Stimulated activated CD4-positive, alpha-beta T cell treated with anti-CD3 and anti-CD28 coated beads, Interleukin-2, amount 100 ng/mL, for 24 hours (primary cell): ENCODE data around the gene IDS.
"Not testable (repeated sequence)": the region's sequence is repeated elsewhere in the genome, so short reads cannot be mapped to it uniquely, and the experiment has no call there.

ENCODE experiments used
- DNase-seq, 2 donors: peaks; one replicate each; pipeline ENCODE4 v3.0.0-alpha.2; 2020

The IDS gene, protein sequence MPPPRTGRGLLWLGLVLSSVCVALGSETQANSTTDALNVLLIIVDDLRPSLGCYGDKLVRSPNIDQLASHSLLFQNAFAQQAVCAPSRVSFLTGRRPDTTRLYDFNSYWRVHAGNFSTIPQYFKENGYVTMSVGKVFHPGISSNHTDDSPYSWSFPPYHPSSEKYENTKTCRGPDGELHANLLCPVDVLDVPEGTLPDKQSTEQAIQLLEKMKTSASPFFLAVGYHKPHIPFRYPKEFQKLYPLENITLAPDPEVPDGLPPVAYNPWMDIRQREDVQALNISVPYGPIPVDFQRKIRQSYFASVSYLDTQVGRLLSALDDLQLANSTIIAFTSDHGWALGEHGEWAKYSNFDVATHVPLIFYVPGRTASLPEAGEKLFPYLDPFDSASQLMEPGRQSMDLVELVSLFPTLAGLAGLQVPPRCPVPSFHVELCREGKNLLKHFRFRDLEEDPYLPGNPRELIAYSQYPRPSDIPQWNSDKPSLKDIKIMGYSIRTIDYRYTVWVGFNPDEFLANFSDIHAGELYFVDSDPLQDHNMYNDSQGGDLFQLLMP

DNA sequence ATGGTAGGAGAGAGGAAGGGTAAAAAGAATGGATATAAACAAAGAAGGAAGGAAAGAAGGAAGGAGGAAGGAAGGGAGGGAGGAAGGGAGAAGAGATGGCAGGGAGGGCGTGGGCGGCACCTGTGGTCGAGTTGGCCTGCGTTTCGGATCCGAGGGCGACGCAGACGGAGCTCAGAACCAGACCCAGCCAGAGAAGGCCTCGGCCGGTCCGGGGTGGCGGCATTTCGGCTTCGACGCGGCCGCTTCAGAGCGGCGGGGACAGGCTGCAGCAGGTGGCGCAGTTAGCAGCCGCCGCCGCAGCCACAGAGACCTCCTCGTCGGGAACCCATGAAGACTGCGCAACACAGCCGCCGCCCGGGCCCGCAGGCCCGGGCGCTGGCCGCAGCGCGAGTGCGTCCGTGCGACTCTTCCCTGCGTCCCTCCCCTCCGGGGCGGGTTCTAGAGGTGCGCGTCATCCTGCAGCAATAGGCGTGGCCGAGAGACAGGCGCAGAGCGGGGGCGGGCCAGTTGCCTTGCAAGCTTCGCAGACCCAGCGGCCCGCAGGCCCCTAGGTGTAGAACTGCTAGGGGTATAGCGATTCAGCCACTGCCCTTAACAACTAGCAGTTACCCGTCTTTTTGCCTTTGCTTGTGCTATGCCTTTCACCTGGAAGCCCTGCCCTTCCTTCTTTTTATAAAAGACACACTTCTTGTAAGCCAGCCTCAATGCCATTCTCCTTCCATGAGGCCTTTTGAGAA lies at the start of gene IDS:
IDS (minus strand) TSS at position 392 of the 737 bp plus-strand sequence; CDS start at position 223, 169 bp downstream.
- peak; percentile 81 to 85 for DNase-seq

- DNase-seq = not testable (repeated sequence)
Observed at GRCh38 chrX:149551939-149552248, 46.8 kb upstream of the IDS start.

GRCh38 chrX:149551245-149551938 lies 46.3 kb upstream of the IDS start:
- not testable (repeated sequence) for DNase-seq

- DNase-seq = not testable (repeated sequence)
Observed at GRCh38 chrX:149550454-149550853, 45.3 kb upstream of the IDS start.

DNA sequence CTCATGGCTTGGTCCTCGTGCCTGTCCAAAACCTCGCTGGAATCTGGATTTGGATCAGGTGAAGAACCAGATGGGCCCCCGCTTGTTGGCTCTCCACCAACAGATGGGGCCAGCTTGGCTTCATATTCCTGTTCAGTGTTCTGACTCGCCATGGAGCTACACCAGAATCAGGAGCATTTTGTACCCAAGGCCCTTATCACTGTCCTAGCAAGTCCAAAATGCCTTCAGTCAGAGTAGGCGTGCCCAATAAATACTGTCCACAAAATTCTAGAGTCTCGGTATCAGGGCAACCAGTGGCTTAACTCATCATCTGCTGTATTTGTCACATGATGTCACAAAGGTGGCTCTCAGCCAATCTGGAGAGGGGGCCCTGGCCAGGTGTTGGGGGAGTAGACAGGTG lies 44.6 kb upstream of the IDS start, which contains the start of gene HSFX3:
HSFX3 (minus strand) TSS at position 224 of the 400 bp plus-strand sequence; CDS start at position 152, 72 bp downstream.
- not testable (repeated sequence) for DNase-seq

DNA sequence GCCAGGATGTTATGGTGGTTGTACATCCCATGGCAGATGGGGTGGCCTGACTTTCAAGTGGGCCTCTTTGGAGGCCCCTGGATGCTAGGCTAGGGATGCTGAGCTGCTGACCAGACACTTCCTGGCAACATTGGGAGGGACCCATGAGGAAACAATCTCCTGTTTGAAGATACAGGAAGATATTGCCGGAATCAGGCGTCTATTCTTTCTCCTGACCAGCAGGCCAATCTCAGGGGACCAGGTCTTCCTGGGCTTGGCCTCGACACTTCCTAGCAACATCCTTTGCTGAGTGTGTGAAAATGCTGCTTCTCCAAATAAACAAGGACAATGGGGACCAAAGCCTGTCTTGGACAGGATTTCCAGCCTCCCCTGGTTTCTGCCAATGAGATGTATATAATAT lies 42.7 kb upstream of the IDS start:
- not testable (repeated sequence) for DNase-seq

- DNase-seq = not testable (repeated sequence)
Observed at GRCh38 chrX:149546962-149547361, 41.9 kb upstream of the IDS start.

GRCh38 chrX:149545545-149546543 lies 40.7 kb upstream of the IDS start:
- not testable (repeated sequence) for DNase-seq

GRCh38 chrX:149541521-149542047 lies 36.5 kb upstream of the IDS start:
- no peak for DNase-seq

DNA sequence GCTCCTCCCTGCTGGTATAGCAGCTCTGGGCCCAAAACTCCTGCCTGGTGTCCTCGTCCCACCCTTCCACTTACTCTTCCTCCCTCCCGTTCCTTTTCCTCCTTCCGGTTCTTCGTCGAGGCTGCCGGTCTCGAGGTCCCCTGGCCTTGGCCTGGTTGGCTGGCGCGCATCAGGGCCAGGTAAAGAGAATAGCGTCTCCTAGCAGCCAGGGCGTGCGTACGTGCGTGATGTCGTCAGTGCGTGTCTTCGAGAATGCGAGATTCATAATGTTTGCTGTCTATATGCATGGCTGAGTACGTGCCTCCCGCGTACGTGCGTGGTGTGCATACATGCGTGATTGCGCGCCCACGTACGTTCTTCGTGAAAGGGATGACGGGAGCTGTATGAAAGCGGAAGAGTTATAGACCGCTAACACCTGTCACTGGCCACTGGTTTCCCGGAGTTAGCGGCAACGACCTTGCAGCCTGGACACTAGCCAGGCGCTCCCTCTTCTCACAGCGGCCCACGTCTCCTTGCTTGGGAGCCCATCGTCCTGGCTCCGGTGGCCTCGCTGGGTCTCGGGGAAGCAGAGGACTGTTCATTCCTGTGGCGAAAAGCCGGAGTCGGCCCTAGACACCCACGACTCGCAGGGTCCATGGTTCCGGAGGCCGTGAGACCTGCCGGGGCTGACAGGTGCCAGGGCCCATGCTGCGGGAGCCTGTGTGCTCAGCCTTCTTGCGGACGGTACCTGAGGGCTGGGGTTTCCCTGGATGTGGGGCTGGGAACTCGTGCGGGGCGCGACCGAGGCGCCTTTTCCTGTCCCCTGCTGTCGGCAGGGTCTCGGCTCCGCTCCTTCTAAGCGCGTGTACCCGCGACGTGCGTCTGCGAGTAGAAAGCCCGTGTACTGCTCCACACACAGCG lies 35.8 kb upstream of the IDS start, which contains the start of gene EOLA1:
EOLA1 (plus strand) TSS at position 392 of the 900 bp plus-strand sequence. CDS start 4,619 bp downstream, outside the sequence.
- DNase-seq = peak; percentile 86

DNA sequence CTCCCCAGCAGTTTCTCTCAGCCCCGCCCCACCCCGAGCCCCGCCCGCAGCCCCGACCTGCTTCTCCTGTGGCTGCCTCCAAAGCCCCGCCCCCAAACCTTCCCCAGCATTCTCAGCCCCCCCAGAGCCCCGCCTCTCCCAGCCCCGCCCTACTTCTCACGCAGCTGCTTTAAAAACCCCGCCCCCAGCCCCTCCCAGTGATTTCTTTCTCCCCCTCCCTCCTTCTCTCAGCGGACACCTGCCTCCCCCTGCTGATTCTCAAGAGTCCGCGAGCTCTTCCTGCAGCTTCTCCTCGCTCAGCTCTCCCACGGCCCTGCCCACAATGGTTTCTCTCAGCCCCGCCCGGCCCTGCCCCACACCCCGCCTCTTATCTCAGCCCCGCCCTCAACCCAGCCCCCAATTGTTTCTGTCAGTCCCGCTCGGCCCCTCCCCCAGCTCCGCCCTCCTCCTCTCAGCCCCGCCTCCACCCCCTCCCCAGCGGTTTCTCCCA lies 35.1 kb upstream of the IDS start:
- peak; percentile 88 for DNase-seq

- DNase-seq = peak; percentile 77 to 83
Observed at GRCh38 chrX:149539283-149540130, 34.4 kb upstream of the IDS start.

DNA sequence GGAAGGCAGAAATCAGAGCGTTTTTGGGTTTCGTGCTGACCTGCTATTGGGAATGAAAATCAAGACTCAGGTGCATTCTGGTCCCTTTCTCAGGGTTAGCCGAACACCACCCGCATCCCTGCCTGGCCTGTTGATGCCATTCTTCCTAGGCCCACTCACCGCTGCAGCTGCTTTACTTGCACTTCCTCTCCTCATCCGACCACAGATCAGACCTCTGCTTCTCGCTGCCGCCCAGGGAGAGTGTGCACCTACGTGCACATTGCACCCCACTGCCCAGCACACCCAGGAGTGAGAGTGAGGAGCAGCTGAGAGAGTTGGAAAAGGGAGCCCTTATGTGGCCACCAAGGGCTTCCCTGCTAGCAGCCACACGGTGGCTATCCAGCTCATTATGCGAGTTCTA lies 32.4 kb upstream of the IDS start:
- DNase-seq = not testable (repeated sequence)

DNA sequence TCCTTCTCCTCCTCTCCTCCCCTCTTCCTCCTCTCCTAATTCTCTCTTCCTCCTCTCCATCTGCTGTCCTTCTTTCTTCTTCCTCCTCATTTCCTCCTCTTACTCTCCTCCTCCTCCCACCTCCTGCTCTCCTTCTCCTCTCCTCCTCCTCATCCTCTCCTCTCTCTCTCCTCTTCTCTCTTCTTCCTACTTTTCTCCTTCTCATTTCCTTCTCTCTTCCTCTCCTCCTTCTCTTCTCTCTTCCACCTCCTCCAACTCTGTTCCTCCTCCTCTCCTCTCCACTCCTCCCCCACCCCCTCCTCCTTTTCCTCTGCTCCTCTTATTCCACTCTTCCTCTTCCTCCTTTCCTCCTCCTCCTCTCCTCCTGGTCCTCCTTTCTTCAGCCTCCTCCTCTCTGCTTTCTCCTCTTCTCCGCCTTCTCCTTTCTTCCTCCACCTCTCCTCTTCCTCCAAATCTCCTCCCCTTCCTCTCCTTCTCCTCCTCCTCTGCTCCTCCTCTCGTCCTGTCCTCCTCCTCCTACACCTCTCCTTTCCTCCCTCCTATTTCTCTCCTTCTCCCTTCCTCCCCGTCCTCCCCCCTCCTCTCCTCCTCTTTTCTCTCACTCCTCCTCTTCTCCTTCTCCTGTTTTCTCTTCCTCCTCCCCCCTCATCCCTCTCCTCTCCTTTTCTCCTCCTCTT lies 30.0 kb upstream of the IDS start:
- not testable (repeated sequence) for DNase-seq

GRCh38 chrX:149533999-149534398 lies 28.9 kb upstream of the IDS start:
- not testable (repeated sequence) for DNase-seq

GRCh38 chrX:149532868-149533267 lies 27.8 kb upstream of the IDS start:
- DNase-seq = not testable (repeated sequence)

DNA sequence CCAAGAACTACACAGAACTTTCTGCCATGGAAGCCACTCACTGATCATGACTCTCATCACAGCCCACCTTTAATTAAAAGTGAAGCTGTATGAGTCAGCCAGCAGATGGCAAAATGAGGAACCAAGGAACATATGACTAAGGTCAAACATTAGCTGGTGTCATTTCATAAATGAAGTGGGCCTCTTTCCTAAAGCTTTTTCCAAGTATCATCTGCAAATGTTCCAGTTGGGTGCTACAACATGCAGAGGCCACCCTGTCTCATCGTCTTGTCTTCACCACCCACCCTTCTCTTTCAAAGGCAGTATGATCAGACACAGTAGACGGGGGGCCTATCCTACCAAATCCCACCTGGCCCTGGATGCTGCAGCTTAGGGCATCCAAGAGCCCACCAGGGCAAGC lies 26.5 kb upstream of the IDS start:
- no peak for DNase-seq

DNA sequence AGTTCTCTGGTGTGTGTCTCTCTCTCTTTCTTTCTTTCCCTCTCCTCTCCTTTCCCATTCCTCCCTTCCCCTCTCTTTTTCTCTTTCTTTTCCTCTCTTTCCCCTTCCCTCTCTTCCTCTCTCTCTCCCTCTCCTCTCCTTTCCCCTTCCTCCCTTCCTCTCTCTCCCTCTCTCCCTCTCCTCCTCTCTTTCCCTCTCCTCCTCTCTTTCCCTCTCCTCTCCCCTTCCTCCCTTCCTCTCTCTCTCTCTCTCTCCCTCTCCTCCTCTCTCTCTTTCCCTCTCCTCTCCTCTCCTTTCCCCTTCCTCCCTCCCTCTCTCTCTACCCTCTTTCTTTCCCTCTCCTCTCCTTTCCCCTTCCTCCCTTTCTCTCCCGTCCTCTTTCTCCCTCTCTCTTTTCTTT lies 23.3 kb upstream of the IDS start:
- no peak for DNase-seq
